ENCODE measurements around the gene ATP6V0E2. TPM values are rescaled to one million over a fixed set of nuclear protein-coding genes. Genes with fewer than 3 reads are reported as not detected.

The ATP6V0E2 gene
- total RNA-seq, 1 experiment from 2014 or later: 19.0 TPM

- Histone ChIP-seq H3K27ac (ENCODE audit: insufficient read length, low read depth, low read length) (no peak overlapping the region), H3K9ac (ENCODE audit: extremely low read depth, insufficient read length, low read length) (no peak overlapping the region), H3K9me3 (ENCODE audit: control insufficient read depth, low read depth, low read length) (no peaks in the 10 kb centered on the region), H4K20me1 (ENCODE audit: control insufficient read depth, insufficient read depth, insufficient read length) (no peaks in the 10 kb centered on the region), H3K4ac (ENCODE audit: low read depth, low read length) (no peak overlapping the region), H2AFZ (ENCODE audit: low read length) (no peak overlapping the region), H4K8ac (replicated peaks; ENCODE audit: insufficient read length, low read depth, low read length) (no peak overlapping the region), H3K79me1 (ENCODE audit: insufficient read depth, low read depth, low read length, poor library complexity, severe bottlenecking) (no peaks in the 10 kb centered on the region), H4K91ac (ENCODE audit: insufficient read length, low read depth, low read length) (no peak overlapping the region), H2BK20ac (ENCODE audit: low read depth, low read length, poor library complexity, severe bottlenecking) (no peak overlapping the region), H2BK120ac (ENCODE audit: low read depth, low read length, poor library complexity, severe bottlenecking) (no peak overlapping the region), H3K56ac (ENCODE audit: insufficient read length, low read depth, low read length) (no peak overlapping the region), H3K79me2 (ENCODE audit: insufficient read depth, low read length) (no peaks in the 10 kb centered on the region), H3K18ac (ENCODE audit: insufficient read length, low read depth, low read length) (no peak overlapping the region), H3T11ph (ENCODE audit: low read length) (no peak overlapping the region), H3K27me3 (ENCODE audit: insufficient read depth, low read length) (no peaks in the 10 kb centered on the region), H4K5ac (ENCODE audit: insufficient read length, low read depth, low read length) (no peak overlapping the region), H3K23me2 (ENCODE audit: insufficient read length, low read depth, low read length, poor library complexity, severe bottlenecking) (no peaks in the 10 kb centered on the region), H3K4me2 (ENCODE audit: insufficient read depth, insufficient read length, low read length) (no peak overlapping the region), H3K4me1 (ENCODE audit: insufficient read depth, low read length) (no peaks in the 10 kb centered on the region), H2BK12ac (ENCODE audit: insufficient read length, low read depth, low read length) (no peak overlapping the region), H2BK15ac (ENCODE audit: low read depth, low read length) (no peak overlapping the region), H2BK5ac (ENCODE audit: insufficient read length, low read length) (no peak overlapping the region), H3K23ac (ENCODE audit: insufficient read length, low read depth, low read length) (no peak overlapping the region), H3K14ac (ENCODE audit: insufficient read depth, low read length) (no peak overlapping the region; the same call in 1 of the 2 replicates), H2AK5ac (ENCODE audit: insufficient read length, low read length) (no peak overlapping the region)
- Mint-ChIP-seq H3K4me3 (no peak overlapping the region), H3K4me1 (peaks cover 0 to 4% of the 10 kb centered on the region in 2 experiments; a peak in 2 of 4 replicates), H3K36me3 (ENCODE audit: insufficient read depth in 1 of 3, low read depth in 3 of 3) (peaks cover 0 to 4% (median 0%) of the 10 kb centered on the region in 3 experiments; a peak in 1 of 7 replicates), H3K27me3 (ENCODE audit: low read depth) (peaks cover 13% of the 10 kb centered on the region), H3K9me3 (peaks cover 8 to 13% of the 10 kb centered on the region in 2 experiments; a peak in 4 of 5 replicates), H3K27ac (no peak overlapping the region)
- WGBS (ENCODE audit: extremely low coverage, insufficient read length, low lambda C conversion rate): no CpG with 5 or more reads among the region's 19 CpGs
- DNase-seq: no peak
- TF ChIP-seq CTCF (conservative IDR thresholded peaks at IDR 0.05): no peak
Measured at GRCh38 chr7:149825567-149826343, 48.0 kb upstream of the ATP6V0E2 start.
